ENCODE data around the gene RAB40B. TPM values are rescaled to one million over a fixed set of nuclear protein-coding genes. Genes with fewer than 3 reads are reported as not detected.

Gene RAB40B
- polyA plus RNA-seq, 1 donor (not counting 4 experiments of a cell fraction or from before 2014, with no cell fraction given): 10.6 TPM

- Histone ChIP-seq H3K27ac (ENCODE audit: control insufficient read depth, insufficient read depth, low read length) (no peak overlapping the region), H3K79me2 (ENCODE audit: control insufficient read depth, insufficient read depth, low read length) (no peaks in the 10 kb centered on the region), H3K4me3 (ENCODE audit: control insufficient read depth in 2 of 3, extremely low read depth in 1 of 3, insufficient read depth in 2 of 3, low read depth in 1 of 3, low read length in 3 of 3) (no peak overlapping the region), H3K4me2 (ENCODE audit: control insufficient read depth, extremely low read depth, insufficient read depth, low read depth, low read length) (no peak overlapping the region), H4K20me1 (ENCODE audit: control insufficient read depth, extremely low read depth, insufficient read depth, low read length) (no peaks in the 10 kb centered on the region), H3K27me3 (ENCODE audit: control insufficient read depth, extremely low read depth, insufficient read depth, low read length) (no peaks in the 10 kb centered on the region), H3K9me1 (ENCODE audit: control insufficient read depth, extremely low read depth, insufficient read depth, low read length) (no peaks in the 10 kb centered on the region), H2AFZ (ENCODE audit: control insufficient read depth, low read length) (no peak overlapping the region), H3K9ac (ENCODE audit: control insufficient read depth, extremely low read depth, insufficient read depth, low read length) (no peak overlapping the region), H3K4me1 (ENCODE audit: control insufficient read depth, extremely low read depth, insufficient read depth, low read length) (no peaks in the 10 kb centered on the region), H3K9me3 (ENCODE audit: control insufficient read depth, low read depth, low read length) (no peaks in the 10 kb centered on the region), H3K36me3 (ENCODE audit: control insufficient read depth in 2 of 2, extremely low read depth in 1 of 2, insufficient read depth in 2 of 2, low read length in 2 of 2) (no peaks in the 10 kb centered on the region)
- no peak for FAIRE-seq
- TF ChIP-seq EZH2 (IDR thresholded peaks at IDR 0.05; ENCODE audit: low read length) (no peak), CTCF (optimal IDR thresholded peaks at IDR 0.05 in 1 of 3, IDR thresholded peaks at IDR 0.05 in 1 of 3, conservative IDR thresholded peaks at IDR 0.05 in 1 of 3; ENCODE audit: extremely low read depth in 1 of 3, insufficient read depth in 2 of 3, low read length in 3 of 3) (no peak)
- dilution Hi-C loops (cut with MboI; ENCODE audit: extremely low pct_ligation_motif_present, low sequenced_read_pairs): no loop called here
- no peak for DNase-seq (ENCODE audit: low read depth, low spot score)
Measured at GRCh38 chr17:82710499-82711232, 12.2 kb upstream of the RAB40B start.

- Histone ChIP-seq H3K27me3 (ENCODE audit: control insufficient read depth, extremely low read depth, insufficient read depth, low read length) (no peaks in the 10 kb centered on the region), H3K4me1 (ENCODE audit: control insufficient read depth, extremely low read depth, insufficient read depth, low read length) (no peaks in the 10 kb centered on the region), H3K4me3 (ENCODE audit: control insufficient read depth in 2 of 3, extremely low read depth in 1 of 3, insufficient read depth in 2 of 3, low read depth in 1 of 3, low read length in 3 of 3) (no peak overlapping the region), H2AFZ (ENCODE audit: control insufficient read depth, low read length) (no peak overlapping the region), H3K36me3 (ENCODE audit: control insufficient read depth in 2 of 2, extremely low read depth in 1 of 2, insufficient read depth in 2 of 2, low read length in 2 of 2) (no peaks in the 10 kb centered on the region), H3K9me3 (ENCODE audit: control insufficient read depth, low read depth, low read length) (no peaks in the 10 kb centered on the region), H3K4me2 (ENCODE audit: control insufficient read depth, extremely low read depth, insufficient read depth, low read depth, low read length) (no peak overlapping the region), H3K9ac (ENCODE audit: control insufficient read depth, extremely low read depth, insufficient read depth, low read length) (no peak overlapping the region), H3K79me2 (ENCODE audit: control insufficient read depth, insufficient read depth, low read length) (no peaks in the 10 kb centered on the region), H4K20me1 (ENCODE audit: control insufficient read depth, extremely low read depth, insufficient read depth, low read length) (no peaks in the 10 kb centered on the region), H3K9me1 (ENCODE audit: control insufficient read depth, extremely low read depth, insufficient read depth, low read length) (no peaks in the 10 kb centered on the region), H3K27ac (ENCODE audit: control insufficient read depth, insufficient read depth, low read length) (no peak overlapping the region)
- FAIRE-seq: no peak
- DNase-seq (ENCODE audit: low read depth, low spot score): no peak
- dilution Hi-C loops (cut with MboI; ENCODE audit: extremely low pct_ligation_motif_present, low sequenced_read_pairs): no loop called here
- TF ChIP-seq CTCF (optimal IDR thresholded peaks at IDR 0.05 in 1 of 3, IDR thresholded peaks at IDR 0.05 in 1 of 3, conservative IDR thresholded peaks at IDR 0.05 in 1 of 3; ENCODE audit: extremely low read depth in 1 of 3, insufficient read depth in 2 of 3, low read length in 3 of 3): no peak
- no peak for TF ChIP-seq EZH2 (IDR thresholded peaks at IDR 0.05; ENCODE audit: low read length)
Measured at GRCh38 chr17:82709676-82710498, 11.4 kb upstream of the RAB40B start.
